ENCODE measurements around the gene PRSS27. TPM values are rescaled to one million over a fixed set of nuclear protein-coding genes. Genes with fewer than 3 reads are reported as not detected.

Gene PRSS27
- total RNA-seq, 3 donors from 2014 or later, result 0.29 TPM; not detected in 2

DNA sequence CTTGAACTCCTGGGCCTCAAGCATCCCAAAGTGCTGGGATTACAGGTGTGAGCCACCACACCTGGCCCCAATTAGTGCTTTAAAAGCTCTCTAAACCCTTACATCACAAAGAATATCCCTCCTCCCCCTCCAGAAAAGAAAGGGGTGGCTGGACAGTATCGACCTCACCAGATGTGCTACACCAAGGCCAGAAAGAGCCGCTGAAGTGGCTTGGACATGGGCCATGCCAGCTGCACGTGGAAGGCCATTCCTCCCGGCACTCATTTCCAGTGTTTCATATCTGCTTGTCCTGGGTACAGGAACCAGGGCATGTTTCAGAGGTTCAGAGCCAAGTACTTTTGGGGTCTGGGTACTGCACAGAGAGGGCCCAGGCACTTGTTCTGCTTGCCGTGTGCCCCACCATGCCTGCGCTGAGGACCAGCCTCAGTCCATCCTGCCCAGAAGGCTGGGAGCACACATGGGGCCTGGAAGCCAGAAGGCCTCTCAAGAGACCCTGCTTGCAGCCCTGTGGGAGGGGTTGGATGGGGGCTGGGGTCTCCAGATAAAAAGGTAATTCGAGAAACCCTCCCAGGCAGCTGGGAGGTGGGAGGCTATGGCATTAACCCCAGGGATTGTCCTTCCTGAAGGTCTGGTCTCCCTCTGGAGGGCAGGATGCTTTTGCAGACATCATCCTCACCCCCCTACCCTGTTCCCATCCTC, 28.9 kb upstream of the PRSS27 start:
- no peaks in the 10 kb centered on the region for H3K36me3 ChIP-seq
- no peak overlapping the region for H3K4me3 ChIP-seq
- H3K27me3 ChIP-seq, result no peaks in the 10 kb centered on the region
- intact Hi-C loops (cut with DNase I; ENCODE audit: low total_unique reads), result no loop called here
- no peak for DNase-seq (ENCODE audit: low spot score in 2 of 2)
- TF ChIP-seq CTCF (IDR thresholded peaks at IDR 0.05), result no peak
- TF ChIP-seq POLR2A (IDR thresholded peaks at IDR 0.05), result no peak
- H3K27ac ChIP-seq, result no peak overlapping the region
- H3K4me1 ChIP-seq, result peaks cover 0 to 6% of the 10 kb centered on the region in 2 donors
- H3K9me3 ChIP-seq, result no peaks in the 10 kb centered on the region

GRCh38 chr16:2745961-2746360, 25.9 kb upstream of the PRSS27 start:
- no peak overlapping the region for H3K4me3 ChIP-seq
- no peaks in the 10 kb centered on the region for H3K4me1 ChIP-seq
- H3K9me3 ChIP-seq, result no peaks in the 10 kb centered on the region
- intact Hi-C loops (cut with DNase I; ENCODE audit: low total_unique reads), result no loop called here
- no peak for DNase-seq (ENCODE audit: low spot score in 2 of 2)
- no peaks in the 10 kb centered on the region for H3K36me3 ChIP-seq
- no peak overlapping the region for H3K27ac ChIP-seq
- no peaks in the 10 kb centered on the region for H3K27me3 ChIP-seq
- TF ChIP-seq CTCF (IDR thresholded peaks at IDR 0.05) (no peak), POLR2A (IDR thresholded peaks at IDR 0.05) (no peak), POLR2AphosphoS5 (IDR thresholded peaks at IDR 0.05) (no peak)

DNA sequence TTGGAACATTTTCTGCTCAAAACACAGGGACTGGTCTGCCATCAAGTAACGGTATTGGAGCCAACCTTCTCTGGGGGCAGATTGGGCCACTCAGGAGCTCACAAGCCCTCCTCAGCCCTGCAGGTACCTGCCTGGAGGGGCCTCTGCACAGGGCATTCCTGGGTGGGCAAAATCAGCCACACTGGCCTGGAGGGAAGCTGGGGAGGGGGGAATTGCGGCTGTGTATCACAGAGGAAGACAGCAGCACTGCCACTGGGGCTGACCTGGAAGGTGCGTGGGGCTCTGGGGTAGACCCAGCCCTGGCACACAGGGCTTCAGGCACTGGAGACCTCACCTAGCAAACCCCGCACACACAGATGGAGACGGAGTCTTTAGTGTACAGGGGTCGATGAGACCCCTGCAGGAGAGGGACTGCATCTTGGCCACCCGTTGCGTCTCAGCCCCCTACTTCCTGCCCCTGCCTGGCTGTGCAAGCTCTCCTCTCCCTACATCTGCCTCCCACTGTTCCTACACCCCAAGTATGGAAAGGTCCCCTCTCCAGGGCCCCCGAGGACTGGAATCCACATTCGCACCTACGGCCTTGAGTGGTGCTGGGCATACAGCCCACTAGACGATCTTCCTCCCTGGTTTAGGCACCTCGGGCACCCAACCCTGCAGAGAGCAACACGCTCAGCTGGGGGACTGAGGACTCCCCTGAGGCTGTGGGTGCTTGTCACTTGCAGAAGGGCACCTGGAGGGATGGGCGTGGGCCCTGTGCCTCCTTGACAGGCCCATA, 25.3 kb upstream of the PRSS27 start:
- no peak for DNase-seq (ENCODE audit: low spot score in 2 of 2)
- no peaks in the 10 kb centered on the region for H3K9me3 ChIP-seq
- H3K4me1 ChIP-seq, result no peaks in the 10 kb centered on the region
- H3K4me3 ChIP-seq, result no peak overlapping the region
- H3K27ac ChIP-seq, result no peak overlapping the region
- no peaks in the 10 kb centered on the region for H3K36me3 ChIP-seq
- H3K27me3 ChIP-seq, result no peaks in the 10 kb centered on the region
- intact Hi-C loops (cut with DNase I; ENCODE audit: low total_unique reads), result no loop called here
- TF ChIP-seq POLR2AphosphoS5 (IDR thresholded peaks at IDR 0.05), result no peak
- TF ChIP-seq CTCF (IDR thresholded peaks at IDR 0.05), result no peak
- no peak for TF ChIP-seq POLR2A (IDR thresholded peaks at IDR 0.05)

- DNase-seq (ENCODE audit: low spot score in 2 of 2), result no peak
- no peak overlapping the region for H3K4me3 ChIP-seq
- no peak overlapping the region for H3K27ac ChIP-seq
- intact Hi-C loops (cut with DNase I; ENCODE audit: low total_unique reads), result no loop called here
- H3K4me1 ChIP-seq, result no peaks in the 10 kb centered on the region
- H3K36me3 ChIP-seq, result no peaks in the 10 kb centered on the region
- TF ChIP-seq POLR2A (IDR thresholded peaks at IDR 0.05), result no peak
- TF ChIP-seq POLR2AphosphoS5 (IDR thresholded peaks at IDR 0.05), result no peak
- no peak for TF ChIP-seq CTCF (IDR thresholded peaks at IDR 0.05)
- H3K9me3 ChIP-seq, result no peaks in the 10 kb centered on the region
- H3K27me3 ChIP-seq, result no peaks in the 10 kb centered on the region
Observed at GRCh38 chr16:2744711-2745110, 24.7 kb upstream of the PRSS27 start.
